GM19099 (cell line): Measurements from ENCODE around the gene IP6K1.
A peak's percentile ranks its signal among the peaks of the same experiment; 100 is the strongest.

Experiments used
- POLR2A ChIP-seq: IDR thresholded peaks from 3 replicates; pipeline ENCODE4 v1.6.1; 2011; ENCODE audit warnings: low read depth; ENCODE audit not compliant: insufficient read length; ENCODE audit errors: extremely low read depth

Gene IP6K1

GRCh38 chr3:49786357-49787181 lies at the start of gene IP6K1:
Gene IP6K1 (minus strand): TSS chr3:49786542. CDS start chr3:49748040, 38,502 bp downstream.
- peak; percentile 95 for TF ChIP-seq POLR2A

GRCh38 chr3:49831341-49831740 lies 45.0 kb upstream of the IP6K1 start:
- TF ChIP-seq POLR2A = no peak

- TF ChIP-seq POLR2A = no peak
Measured at GRCh38 chr3:49826016-49826415, 39.7 kb upstream of the IP6K1 start.

GRCh38 chr3:49813497-49814174 lies 27.3 kb upstream of the IP6K1 start, which contains the start of gene UBA7:
Gene UBA7 (minus strand): TSS chr3:49813953. CDS start chr3:49813787, 166 bp downstream.
- peak; percentile 70 for TF ChIP-seq POLR2A

GRCh38 chr3:49812916-49813496 lies 26.7 kb upstream of the IP6K1 start:
- TF ChIP-seq POLR2A = no peak

GRCh38 chr3:49807431-49808114 lies 21.2 kb upstream of the IP6K1 start:
- no peak for TF ChIP-seq POLR2A

GRCh38 chr3:49806850-49807249 lies 20.5 kb upstream of the IP6K1 start:
- TF ChIP-seq POLR2A = no peak

- peak; percentile 33 for TF ChIP-seq POLR2A
Measured at GRCh38 chr3:49805897-49806701, 19.8 kb upstream of the IP6K1 start.

- TF ChIP-seq POLR2A = peak; percentile 30
Measured at GRCh38 chr3:49805367-49805782, 19.0 kb upstream of the IP6K1 start.

- no peak for TF ChIP-seq POLR2A
Measured at GRCh38 chr3:49804141-49805041, 18.0 kb upstream of the IP6K1 start.

GRCh38 chr3:49803465-49804140 lies 17.3 kb upstream of the IP6K1 start:
- TF ChIP-seq POLR2A = no peak

- peak; percentile 27 for TF ChIP-seq POLR2A
Measured at GRCh38 chr3:49802719-49803464, 16.6 kb upstream of the IP6K1 start, which contains the start of gene INKA1. Gene INKA1 (plus strand): TSS chr3:49803261. CDS start chr3:49803393, 132 bp downstream.
